BE2C (cell line): ENCODE data around the gene GNG12.

Experiments
- DNase-seq: peaks from one replicate; pipeline ENCODE4 v3.0.0-alpha.2; 2020
- H3K27me3 ChIP-seq: fragments of 250-450 bp; sonication (Bioruptor Pico); 2 replicates; pipeline ENCODE4 v1.5.1; 2020; ENCODE audit warnings: mild to moderate bottlenecking
- H3K36me3 ChIP-seq: fragments of 250-450 bp; sonication (Bioruptor Pico); 2 replicates; pipeline ENCODE4 v1.5.1; 2020; ENCODE audit warnings: mild to moderate bottlenecking
- H3K4me1 ChIP-seq: fragments of 250-450 bp; sonication (Bioruptor Pico); 2 replicates; pipeline ENCODE4 v1.5.1; 2020
- H3K4me3 ChIP-seq: 2 replicates; pipeline ENCODE4 v1.5.1; 2011; ENCODE audit warnings: low read depth, low read length
- H3K9me3 ChIP-seq: fragments of 250-450 bp; sonication (Bioruptor Pico); 2 replicates; pipeline ENCODE4 v1.5.1; 2020
- TF ChIP-seq, protein P1 (sequence below): IDR thresholded peaks from 2 replicates; pipeline ENCODE4 v1.5.1; 2012; ENCODE audit warnings: mild to moderate bottlenecking, low read depth, low read length

Gene GNG12

DNA sequence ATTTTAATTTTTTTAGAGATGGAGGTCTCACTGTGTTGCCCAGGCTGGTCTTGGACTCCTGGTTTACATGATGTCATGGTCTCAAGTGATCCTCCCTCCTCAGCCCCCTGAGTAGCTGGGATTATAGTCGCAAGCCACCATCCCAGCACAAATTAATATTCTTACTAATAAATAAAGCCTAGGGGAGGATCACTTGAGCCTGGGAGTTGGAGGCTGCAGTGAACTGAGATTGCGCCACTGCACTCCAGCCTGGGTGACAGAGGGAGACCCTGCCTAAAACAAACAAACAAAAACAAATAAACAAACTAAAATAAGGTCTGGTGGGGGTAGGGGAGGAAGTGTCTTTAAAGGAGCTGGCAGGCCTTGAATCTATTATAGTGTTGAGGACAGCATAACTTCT, 157.0 kb downstream of the GNG12 start:
- H3K4me3 ChIP-seq = no peak overlapping the region
- no peaks in the 10 kb centered on the region for H3K27me3 ChIP-seq
- H3K4me1 ChIP-seq = 0 out of 2 replicates have a peak, but pooled peaks cover 4% of the 10 kb centered on the region
- H3K9me3 ChIP-seq = no peaks in the 10 kb centered on the region
- no peaks in the 10 kb centered on the region for H3K36me3 ChIP-seq
- DNase-seq = no peak
- TF ChIP-seq, protein P1, sequence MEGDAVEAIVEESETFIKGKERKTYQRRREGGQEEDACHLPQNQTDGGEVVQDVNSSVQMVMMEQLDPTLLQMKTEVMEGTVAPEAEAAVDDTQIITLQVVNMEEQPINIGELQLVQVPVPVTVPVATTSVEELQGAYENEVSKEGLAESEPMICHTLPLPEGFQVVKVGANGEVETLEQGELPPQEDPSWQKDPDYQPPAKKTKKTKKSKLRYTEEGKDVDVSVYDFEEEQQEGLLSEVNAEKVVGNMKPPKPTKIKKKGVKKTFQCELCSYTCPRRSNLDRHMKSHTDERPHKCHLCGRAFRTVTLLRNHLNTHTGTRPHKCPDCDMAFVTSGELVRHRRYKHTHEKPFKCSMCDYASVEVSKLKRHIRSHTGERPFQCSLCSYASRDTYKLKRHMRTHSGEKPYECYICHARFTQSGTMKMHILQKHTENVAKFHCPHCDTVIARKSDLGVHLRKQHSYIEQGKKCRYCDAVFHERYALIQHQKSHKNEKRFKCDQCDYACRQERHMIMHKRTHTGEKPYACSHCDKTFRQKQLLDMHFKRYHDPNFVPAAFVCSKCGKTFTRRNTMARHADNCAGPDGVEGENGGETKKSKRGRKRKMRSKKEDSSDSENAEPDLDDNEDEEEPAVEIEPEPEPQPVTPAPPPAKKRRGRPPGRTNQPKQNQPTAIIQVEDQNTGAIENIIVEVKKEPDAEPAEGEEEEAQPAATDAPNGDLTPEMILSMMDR = no peak

DNA sequence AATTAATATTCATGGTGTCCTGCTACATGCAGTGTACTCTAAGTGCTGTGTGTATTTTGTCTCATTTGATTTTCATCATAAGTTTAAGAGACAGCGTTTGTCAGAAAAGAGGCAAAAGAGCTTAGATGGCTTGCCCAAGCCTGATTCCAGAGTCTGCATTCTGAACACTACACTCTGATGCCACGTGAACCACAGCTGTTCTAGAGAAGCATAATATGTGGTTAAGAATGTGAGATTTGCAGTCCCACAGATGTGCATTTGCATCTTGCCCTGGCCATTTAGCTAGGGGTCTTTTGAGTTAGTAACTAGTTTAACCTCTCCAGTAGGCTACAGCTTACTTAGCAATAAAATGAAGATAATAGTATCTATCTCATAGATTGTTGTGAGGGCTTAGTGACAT, 157.5 kb downstream of the GNG12 start:
- no peak for DNase-seq
- no peak overlapping the region for H3K4me3 ChIP-seq
- no peaks in the 10 kb centered on the region for H3K9me3 ChIP-seq
- no peaks in the 10 kb centered on the region for H3K36me3 ChIP-seq
- 0 out of 2 replicates have a peak, but pooled peaks cover 4% of the 10 kb centered on the region for H3K4me1 ChIP-seq
- TF ChIP-seq, protein P1 = no peak
- H3K27me3 ChIP-seq = no peaks in the 10 kb centered on the region

DNA sequence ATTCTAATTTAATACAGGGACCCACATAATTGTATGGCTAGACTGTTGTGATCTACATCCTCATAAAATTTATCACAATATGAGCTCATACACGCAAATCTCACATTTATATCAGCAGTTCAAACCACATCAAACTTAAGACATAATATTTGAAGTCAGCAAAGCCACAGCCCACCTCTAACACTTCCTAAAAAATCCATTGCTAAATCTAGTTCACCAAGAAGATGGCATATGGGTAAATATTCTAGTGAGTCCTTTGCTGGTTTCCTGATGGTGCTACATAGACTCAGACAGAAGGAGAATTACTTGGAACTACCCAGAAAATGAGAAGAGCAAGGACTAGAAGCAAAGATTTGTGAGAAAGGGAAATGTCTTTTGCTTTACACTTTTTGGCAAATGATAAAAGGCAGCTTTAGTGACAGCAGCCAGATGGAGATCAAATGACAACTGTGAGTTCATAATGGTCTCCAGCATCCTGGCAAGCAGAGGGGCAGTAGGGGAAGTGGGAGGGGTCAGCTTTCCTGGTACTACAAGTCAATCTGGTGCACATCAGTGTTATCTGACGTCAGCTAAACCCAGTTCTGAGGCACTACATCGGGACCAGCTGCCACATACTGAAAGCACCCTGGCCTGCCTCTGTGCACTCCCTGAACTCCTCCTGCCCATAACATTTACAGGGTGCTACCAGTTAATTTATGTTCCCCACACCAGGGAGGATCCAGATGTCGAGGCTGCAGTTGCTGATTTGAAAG, 158.8 kb downstream of the GNG12 start:
- H3K4me1 ChIP-seq = 0 out of 2 replicates have a peak, but pooled peaks cover 4% of the 10 kb centered on the region
- DNase-seq = peak; percentile 63
- H3K27me3 ChIP-seq = no peaks in the 10 kb centered on the region
- no peak overlapping the region for H3K4me3 ChIP-seq
- H3K9me3 ChIP-seq = no peaks in the 10 kb centered on the region
- TF ChIP-seq, protein P1 = no peak
- H3K36me3 ChIP-seq = no peaks in the 10 kb centered on the region

DNA sequence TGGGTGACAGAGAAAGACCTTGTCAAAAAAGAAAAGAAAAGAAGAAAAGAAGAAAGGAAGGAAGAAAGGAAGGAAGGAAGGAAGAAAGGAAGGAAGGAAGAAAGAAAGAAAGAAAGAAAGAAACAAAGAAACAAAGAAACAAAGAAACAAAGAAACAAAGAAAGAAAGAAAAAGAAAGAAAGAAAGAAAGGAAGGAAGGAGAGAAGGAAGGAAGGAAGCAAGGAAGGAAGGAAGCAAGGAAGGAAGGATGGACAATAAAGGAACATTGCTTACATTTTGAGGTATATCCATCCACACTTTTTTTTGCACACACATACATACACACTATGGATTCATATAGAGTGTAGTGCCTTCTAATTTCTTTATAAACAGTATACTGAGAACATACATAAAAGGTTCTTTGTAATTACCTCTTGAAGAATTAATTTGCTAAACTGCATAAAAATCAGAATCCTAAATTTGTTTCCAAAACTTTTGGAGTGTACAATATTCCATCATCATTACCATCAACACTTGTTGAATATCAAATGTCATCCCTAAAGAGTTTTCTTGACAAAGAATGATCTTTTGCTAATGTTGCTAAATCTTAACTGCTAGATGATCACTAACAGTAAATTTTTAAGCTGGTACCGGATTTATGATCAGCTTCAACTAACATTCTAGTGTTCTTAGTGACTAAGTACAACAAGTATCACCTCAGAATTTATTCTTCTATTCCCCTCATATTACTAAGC, 159.6 kb downstream of the GNG12 start:
- Histone ChIP-seq H3K4me1 (0 out of 2 replicates have a peak, but pooled peaks cover 4% of the 10 kb centered on the region), H3K9me3 (no peaks in the 10 kb centered on the region)

DNA sequence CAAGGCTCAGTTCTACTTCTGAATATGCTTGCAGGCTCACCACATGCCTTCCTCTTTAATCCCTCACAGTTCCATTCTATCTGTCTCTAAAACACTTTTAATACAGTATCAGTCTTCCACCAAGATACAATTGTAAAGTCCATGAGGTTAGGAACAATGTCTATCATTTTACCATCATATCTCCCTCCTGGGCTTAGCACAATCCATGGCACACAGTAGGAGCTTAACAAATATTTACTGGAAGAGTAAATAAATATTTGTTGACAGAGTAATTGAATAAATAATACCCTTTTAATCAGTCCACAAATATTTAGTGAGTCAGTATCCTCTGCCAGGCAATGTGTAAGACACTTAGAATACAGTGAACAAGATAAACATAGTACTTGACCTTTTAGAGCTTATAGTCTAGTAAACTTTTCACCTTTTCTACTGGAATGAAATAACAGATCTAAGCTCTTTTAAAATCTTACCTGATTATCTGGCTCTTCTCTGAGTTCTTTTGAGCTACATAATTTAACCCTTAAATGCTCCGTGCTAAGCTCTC, 160.9 kb downstream of the GNG12 start:
- H3K9me3 ChIP-seq = no peaks in the 10 kb centered on the region
- H3K4me1 ChIP-seq = 0 out of 2 replicates have a peak, but pooled peaks cover 4% of the 10 kb centered on the region
- H3K4me3 ChIP-seq = no peak overlapping the region
- no peak for DNase-seq
- no peaks in the 10 kb centered on the region for H3K27me3 ChIP-seq
- no peaks in the 10 kb centered on the region for H3K36me3 ChIP-seq
- TF ChIP-seq, protein P1 = no peak

More for the DNA sequence above, 159.6 kb downstream of the GNG12 start:
- TF ChIP-seq, protein P1 = no peak
- no peak for DNase-seq
- Histone ChIP-seq H3K4me3 (no peak overlapping the region), H3K27me3 (no peaks in the 10 kb centered on the region), H3K36me3 (no peaks in the 10 kb centered on the region)
